HS-5 (cell line): Measurements from ENCODE around the gene CAPRIN1.
"Not testable (repeated sequence)": the region's sequence is repeated elsewhere in the genome, so short reads cannot be mapped to it uniquely, and the experiment has no call there.

Experiments
- DNase-seq: peaks from one replicate; pipeline ENCODE4 v3.0.0-alpha.2; 2012; ENCODE audit warnings: low read depth

Gene CAPRIN1

DNA sequence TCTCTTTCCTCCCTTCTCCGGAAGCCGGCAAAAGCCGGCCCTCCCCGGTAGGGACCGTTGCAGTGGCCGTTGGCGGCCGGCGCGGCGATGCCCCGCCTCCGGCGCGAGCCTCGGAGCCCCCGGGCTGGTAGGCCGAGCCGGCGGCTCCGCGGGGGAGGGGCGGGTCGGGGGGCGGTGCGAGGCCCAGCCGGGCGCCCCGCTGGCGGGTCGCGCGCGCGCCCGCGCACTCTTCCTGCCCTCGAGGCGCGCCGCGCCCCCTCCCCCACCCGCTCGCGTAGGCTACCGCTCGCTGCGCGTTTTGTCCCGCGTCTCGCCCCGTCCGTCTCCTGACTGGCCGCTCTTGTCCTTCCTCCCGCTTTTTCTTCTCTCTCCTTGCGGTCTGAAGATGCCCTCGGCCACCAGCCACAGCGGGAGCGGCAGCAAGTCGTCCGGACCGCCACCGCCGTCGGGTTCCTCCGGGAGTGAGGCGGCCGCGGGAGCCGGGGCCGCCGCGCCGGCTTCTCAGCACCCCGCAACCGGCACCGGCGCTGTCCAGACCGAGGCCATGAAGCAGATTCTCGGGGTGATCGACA lies 591 bp downstream of the CAPRIN1 start:
- DNase-seq = no peak

DNA sequence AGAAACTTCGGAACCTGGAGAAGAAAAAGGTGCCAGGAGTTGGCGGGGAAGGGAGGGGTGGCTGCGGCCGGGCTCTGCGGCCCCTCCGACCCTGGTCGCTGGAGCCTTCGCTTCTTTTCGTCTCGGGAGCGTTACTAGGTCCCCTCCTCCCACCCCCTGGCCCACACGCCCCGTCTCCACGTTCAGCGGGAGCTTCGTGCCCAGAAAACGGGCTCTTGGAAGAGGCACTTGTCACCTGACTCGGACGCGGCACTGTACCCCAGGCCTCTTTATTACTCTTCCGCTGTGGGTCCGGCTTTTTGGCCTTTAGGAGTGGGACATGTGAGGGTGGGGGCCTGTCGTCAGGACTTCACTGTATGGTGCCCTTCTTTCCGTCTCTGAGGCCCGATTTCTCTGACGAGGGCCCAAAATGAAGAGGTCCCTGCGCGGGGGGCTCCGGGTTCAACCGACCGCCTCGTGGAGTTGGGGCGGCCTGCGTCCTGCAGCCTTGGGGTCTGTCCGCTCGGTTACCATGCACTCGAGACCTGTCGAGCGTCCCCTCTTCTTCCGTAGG lies 1.2 kb downstream of the CAPRIN1 start:
- no peak for DNase-seq

DNA sequence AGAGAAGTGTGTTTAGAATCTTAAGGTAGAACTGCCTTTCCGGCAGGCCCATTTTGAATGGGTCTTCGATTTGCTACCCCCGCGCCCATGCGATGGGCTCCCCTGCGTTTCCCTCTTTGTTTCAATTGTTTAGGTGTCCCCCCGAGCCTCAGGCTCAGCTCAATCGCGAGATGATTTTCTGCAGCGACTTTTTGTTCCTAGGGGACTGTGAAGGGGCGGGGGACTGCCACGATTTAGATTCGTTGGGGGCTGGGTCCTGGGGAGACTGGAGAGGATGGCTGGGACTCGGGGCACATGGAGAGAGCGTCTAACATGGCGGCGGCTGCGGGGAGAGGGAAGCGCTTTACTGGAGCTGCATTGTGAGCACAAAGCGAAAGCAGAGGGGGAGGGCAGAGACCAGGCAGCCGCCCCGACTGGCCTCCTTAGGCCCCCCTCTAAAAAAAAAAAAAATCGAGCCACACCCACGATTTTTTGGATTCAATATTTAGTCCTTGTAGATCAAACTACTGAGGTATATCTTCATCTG lies 1.7 kb downstream of the CAPRIN1 start:
- no peak for DNase-seq

DNA sequence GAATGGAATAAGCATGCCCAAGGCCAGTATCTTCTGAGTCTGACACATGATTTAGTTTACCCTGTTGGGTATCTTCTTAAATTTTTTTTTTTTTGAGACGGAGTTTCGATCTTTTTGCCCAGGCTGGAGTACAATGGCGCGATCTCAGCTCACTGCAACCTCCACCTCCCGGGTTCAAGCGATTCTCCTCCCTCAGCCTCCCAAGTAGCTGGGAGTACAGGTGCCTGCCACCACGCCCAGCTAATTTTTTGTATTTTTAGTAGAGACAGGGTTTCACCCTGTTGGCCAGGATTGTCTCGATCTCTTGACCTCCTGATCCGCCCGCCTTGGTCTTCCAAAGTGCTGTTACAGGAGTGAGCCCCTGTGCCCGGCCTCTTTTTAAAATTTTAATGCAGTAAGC lies 2.8 kb downstream of the CAPRIN1 start:
- DNase-seq = not testable (repeated sequence)

DNA sequence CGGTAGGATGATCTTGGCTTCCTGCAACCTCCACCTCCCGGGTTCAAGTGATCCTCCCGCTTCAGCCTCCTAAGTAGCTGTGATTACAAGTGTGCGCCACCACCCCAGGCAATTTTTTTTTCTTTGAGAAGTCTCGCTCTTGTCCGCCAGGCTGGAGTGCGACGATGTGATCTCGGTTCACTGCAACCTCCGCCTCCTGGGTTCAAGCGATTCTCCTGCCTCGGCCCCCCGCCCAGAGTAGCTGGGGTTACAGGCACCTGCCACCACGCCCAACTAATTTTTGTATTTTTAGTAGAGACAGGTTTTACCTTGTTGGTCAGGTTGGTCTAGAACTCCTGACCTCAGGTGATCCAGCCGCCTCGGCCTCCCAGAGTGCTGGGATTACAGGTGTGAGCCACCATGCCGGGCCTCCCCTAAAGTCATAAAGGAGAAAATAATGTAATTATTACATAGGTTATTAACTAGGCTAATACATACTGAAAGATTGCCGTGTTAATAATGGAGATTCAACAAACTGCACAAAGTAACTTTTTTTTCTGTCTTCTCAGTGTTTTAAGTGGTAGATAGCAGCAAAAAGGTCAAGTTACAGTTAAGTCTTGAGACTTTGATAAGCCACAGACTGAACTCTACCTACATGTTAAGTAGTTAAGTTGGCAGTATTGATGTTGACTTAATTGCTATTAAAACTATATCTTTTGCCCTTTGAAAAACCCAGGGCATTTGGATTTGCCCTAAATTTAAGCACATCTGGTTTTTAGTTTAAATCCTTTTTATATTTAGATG lies 3.9 kb downstream of the CAPRIN1 start:
- DNase-seq = no peak

DNA sequence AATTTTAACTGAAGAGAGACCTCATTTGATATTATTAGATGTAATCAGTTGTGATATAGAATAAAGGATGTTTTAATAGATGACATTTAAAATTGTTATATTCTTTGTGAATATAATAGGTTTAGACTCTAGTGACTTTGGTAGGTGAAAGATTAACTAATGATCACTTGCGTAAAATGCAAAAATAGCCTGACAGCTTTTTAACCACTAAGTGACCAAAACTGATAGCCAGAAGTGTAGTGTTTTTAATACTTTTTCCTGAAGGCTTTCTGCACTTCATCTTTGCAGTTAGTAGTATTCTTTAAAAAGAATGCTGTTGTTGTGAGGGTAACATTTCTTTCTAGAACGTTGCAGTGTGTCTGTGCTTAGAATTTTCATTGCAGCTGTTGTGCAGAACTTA lies 5.1 kb downstream of the CAPRIN1 start:
- no peak for DNase-seq

DNA sequence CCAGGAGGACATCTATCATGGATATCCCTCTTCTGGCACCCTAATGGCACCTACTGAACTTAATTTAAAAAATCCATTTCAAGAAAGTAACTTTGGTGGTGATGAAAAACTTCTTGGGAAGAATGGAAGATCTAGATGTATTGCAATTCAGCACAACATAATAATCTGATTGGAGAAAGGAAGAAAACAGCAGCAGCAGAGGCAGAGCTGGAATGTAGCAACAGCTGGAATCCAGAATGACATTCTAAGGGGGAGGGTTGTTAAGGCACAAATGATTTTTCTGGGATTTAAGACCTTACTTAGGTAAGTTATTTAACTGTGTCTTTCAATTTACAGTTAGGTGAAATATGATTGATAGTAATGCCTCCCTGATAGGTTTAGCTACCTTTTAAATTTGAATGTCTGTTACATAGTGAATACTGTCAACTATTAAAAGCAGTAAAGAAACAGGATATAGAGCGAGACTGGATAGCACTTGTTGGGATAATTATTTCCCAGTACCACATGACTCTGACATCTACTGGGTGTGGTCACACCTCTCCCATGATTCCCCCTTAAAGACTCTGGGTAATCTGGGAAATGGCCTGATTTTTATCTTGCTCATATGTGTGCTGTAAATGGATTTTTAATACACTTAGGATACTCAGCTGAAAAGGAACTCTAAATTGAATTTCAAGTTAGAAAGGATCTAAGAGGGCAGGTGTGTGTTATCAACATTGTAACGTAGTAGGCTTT lies 11.7 kb downstream of the CAPRIN1 start:
- no peak for DNase-seq

DNA sequence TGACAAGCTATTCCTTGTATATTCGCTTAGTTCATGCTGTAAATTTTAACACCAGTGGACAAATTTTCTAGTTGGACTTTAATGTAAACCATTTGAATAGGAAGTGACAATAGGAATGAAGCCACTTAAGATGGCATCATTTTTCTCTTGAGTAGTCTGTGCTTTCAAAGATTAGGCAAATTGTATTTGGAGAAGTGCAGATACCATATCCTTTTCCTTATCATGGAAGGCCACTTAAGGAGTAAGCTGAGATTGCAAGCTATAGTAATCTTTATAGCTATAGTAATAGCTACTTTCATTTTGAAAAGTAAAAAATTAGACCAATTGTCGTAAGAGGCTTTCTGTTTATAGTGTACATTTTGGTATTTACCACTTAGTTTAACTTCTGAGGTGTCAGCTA lies 12.8 kb downstream of the CAPRIN1 start:
- DNase-seq = no peak

DNA sequence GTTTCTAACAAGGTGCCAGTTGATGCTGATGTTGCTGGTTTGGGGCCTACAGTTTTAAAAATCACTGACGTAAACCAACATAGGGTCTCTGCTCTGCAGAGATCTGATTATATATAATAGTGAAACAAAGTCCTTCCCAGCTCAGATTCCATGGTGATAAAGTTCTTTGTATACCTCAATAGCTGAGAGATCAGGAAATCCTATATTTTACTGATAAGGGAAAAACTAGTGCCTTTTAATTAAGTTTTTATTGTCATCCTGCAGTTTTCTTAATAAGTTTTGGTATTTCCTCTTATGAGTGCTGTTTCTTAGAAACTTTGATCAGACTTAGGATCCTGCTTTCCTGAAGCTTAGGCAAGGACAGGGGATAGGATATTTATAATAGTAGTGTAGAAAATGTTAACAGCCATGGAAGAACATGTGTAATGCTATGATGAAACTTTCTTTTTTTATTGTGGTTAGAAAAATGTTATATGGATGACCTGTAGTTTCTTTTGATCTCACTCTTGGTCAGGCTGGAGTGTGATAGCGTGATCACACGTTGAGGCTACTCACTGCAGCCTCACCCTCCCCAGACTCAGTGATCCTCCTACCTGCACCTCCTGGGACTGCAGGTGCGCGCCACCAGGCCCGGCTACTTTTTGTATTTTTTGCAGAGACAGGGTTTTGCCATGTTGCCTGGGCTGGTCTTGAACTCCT lies 14.1 kb downstream of the CAPRIN1 start:
- DNase-seq = no peak

DNA sequence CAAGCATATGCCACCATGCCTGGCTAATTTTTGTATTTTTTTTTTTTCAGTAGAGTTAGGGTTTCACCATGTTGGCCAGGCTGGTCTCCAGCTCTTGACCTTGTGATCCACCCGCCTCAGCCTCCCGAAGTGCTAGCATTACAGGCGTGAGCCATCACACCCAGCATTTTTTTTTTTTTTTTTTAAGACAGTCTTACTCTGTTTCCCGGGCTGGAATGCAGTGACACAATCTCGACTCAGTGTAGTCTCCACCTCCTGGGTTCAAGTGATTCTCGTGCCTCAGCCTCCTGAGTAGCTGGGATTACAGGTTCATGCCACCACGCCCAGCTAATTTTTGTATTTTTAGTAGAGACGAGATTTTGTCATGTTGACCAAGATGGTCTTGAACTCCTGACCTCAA lies 15.2 kb downstream of the CAPRIN1 start:
- DNase-seq = not testable (repeated sequence)

DNA sequence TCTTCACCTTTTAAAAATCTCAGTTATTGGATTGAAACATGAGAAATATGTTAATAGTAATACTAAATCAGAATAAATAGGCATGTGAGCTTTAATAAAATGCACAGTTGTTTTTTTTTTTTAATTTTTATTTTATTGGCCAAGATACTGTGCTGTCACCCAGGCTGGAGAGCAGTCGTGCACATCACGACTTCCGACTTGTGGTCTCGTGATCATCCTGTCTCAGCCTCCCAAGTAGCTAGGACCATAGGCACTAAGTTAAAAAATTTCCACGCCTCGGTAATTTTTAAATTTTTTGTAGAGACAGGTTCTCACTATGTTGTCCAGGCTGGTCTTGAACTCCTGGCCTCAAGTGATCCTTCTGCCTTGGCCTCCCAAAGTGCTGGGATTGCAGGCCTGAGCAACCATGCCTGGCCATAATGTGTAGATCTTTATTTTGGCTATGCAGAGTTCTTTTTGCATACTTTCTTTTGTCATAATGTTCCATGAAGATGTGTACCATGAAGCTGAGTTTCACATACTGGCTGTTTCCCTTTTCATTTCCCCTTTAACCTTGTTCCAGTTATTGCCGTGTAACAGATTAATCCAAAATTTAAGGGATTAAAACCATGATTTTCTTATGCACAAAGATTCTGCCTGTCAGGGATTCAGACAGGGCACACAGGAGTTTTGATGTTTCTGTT lies 16.0 kb downstream of the CAPRIN1 start:
- no peak for DNase-seq

DNA sequence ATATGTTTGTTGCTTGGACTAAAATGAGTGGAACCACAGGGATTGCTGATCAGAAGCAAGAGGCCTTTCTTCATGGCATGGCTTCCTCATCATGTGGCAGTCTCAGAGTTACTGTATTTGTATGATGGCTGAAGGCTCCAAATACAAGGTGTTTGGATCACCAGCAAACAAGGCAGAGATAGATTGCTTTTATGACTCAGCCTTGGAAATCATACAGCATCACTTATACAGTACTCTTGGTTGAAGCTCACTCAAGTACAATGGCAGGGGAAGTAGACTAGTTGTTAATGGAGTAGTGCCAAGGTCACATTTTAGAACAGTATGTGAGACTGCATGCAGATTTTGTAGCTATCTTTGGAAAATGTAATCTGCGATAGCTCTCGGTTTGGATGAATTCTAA lies 16.6 kb downstream of the CAPRIN1 start:
- DNase-seq = no peak

DNA sequence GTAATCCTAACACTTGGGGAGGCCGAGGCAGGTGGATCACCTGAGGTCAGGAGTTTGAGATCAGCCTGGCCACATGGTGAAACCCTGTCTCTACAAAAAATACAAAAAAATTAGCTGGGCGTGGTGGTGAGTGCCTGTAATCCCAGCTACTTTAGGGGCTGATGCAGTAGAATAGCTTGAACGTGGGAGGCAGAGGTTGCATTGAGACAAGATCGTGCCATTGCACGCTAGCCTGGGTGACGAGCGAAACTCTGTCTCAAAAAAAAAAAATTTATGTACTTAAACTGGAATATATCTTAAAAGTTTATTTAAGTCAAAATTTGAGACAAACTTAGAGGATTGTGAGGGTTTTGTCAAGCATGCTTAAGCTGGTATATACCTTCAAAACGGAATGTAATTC lies 19.8 kb downstream of the CAPRIN1 start:
- not testable (repeated sequence) for DNase-seq

DNA sequence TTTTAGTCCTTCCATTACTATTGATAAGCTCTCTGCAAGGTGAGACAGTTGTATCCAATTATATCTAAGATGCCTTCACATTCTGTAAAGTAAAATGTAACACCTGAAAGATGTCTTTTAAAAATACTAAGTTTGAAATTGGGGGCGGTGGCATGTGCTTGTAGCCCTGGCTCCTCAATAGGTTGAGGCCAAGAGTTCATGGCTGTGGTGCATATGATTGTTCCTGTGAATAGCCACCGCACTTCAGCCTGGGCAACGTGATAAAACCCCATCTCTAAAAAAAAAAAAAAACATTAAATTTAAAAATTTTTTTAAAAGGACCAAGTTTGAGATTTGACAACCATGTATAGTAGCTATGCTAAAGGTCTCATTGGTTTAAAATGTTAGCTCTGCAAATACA lies 20.5 kb downstream of the CAPRIN1 start:
- DNase-seq = no peak

DNA sequence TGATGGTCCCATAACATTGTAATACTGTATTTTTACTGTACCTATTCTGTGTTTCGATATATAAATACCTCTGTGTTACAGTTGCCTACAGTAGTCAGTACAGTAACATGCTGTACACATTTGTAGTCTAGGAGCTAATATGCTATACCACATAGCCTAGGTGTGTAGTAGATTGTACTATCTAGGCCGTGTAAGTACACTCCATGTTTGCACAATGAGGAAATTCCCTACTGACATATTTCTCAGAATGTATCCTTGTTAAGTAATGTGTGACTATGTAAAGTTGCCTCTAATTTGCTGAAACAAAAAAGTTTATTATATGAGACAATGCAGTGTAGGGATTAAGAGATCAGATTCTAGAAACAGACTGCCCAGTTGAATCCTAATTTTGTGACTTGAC lies 21.3 kb downstream of the CAPRIN1 start:
- DNase-seq = no peak

DNA sequence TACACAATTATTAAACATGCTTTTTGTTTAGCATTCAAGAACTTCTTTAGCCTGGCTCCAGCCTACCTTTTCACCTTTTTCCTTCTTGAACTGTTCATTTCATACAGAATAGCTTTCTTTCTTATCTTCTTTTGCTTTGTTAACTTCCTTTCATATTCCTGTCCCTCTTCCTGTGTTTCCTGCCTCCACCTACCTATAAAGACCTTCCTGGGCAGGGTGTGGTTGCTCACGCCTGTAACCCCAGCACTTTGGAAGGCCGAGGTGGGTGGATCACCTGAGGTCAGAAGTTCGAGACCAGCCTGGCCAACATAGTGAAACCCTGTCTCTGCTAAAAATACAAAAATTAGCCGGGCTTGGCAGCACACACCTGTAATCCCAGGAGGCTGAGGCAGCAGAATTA lies 22.9 kb downstream of the CAPRIN1 start:
- no peak for DNase-seq

DNA sequence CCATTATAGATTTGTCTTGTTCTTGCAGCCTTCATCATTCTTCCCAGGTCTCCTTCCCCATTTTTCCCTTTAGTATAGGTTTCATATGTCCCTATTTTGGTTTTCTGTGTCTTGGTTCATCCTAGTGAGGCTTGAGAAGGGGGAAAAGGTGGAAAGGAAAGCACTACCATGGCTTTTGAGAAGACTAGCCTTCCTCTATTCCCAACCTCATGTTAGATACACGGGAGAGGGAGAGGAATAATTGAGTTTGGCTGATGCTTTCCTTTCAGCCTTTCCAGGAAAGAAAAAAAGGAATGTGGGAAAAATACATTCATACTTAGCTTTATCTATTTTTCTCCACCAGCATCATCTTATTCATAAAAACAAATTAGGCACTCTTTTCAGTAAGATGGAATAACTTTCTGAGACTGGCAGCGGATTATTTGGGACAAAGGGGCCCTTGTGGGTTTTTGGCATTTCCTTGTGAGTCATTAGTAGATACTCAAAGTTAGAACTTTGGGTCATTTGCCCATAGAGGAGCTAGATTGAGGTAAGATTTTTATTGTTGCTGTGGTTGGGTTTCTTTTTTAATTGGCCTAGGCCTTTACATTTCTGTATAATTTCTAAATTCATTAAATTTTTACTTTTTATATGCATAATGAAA lies 23.8 kb downstream of the CAPRIN1 start:
- DNase-seq = no peak

DNA sequence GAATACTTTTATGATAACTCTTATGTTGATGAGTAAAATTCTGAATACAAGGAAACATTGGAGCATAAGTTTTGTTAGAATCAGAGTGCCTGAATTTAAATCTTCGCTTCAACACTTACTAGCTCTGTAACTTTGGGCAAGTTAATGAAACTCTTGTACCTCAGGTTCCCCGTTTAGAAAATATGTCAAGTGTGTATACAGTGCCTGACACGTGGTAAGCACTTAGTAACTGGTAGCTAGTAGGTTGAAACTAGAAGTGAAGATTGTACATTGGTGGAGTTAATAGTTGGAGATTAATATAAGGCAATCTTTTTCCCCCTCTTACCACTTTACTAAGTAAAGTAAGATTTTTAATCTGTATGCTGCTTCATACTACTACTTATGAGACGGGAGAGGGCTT lies 29.1 kb downstream of the CAPRIN1 start:
- DNase-seq = no peak

DNA sequence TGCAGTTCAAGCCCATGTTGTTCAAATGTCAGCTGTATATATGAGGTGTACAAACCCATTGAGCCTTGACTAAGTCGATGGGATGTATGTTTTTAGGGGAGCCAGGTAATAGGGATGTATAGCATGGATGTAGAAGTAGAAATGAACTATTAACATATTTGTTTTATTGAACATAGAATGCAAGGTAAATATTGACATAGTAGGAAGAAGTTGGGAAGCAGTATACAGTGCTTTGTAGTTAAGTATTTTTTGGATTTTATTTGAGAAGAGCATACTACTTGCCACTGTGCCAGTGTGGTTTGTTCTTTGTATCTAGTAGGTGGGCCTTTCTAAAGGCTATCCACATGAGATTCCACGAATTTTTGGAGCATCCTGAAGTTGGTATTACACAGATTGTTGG lies 33.1 kb downstream of the CAPRIN1 start:
- DNase-seq = no peak

DNA sequence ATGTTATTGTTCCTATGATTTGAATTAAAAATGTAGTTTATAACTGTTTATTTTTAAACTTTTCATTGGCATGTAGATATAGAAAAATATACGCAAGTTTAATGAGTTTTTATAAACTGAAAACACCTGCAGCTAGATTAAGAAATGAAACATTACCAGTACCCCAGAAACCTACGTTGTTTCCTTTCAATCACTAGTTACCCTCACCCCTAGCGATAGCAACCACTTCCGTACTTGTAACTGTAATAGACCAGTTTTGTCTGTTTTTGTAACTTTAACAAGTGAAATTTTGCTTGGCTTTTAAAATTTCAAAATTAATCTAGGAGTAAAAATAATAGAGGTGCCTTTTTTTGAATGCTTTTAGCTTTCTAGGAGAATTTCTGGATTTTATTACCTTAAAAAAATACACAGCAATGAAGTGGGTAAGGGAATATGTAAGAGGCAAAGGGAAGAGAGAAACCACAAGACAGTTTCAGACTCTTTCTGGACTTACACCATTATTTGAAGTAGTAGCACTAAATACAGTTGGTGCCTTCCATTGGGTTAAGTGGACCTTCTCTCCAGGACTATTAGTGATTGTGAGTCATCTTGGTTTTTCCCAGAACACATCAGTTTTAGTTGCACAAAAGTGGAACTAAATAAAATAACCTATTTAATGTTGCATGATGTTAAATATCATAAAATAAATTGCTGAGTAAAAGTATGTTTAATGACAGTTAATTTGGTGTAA lies 35.2 kb downstream of the CAPRIN1 start:
- no peak for DNase-seq
